Mucosa of descending colon (tissue), 3 donors: ENCODE results near the gene DES. TPM values are rescaled to one million over a fixed set of nuclear protein-coding genes. Genes with fewer than 3 reads are reported as not detected.
A peak's percentile ranks its signal among the peaks of the same experiment; 100 is the strongest.

Experiments used
- ATAC-seq: fragments of 200-7000 bp; cut with Tn5 transposase; one replicate; pipeline ENCODE4 v1.9.1; 2020; ENCODE audit warnings: mild to moderate bottlenecking, moderate library complexity
- DNase-seq, 3 donors: peaks; one replicate each; pipeline ENCODE4 v3.0.0-alpha.2; 2020
- H3K36me3 ChIP-seq: fragments of 200-600 bp; one replicate; pipeline ENCODE4 v1.8.0; 2021; ENCODE audit warnings: low read depth, mild to moderate bottlenecking
- H3K4me1 ChIP-seq: fragments of 200-600 bp; one replicate; pipeline ENCODE4 v1.8.0; 2021; ENCODE audit warnings: low read depth, mild to moderate bottlenecking
- H3K4me3 ChIP-seq: fragments of 200-600 bp; one replicate; pipeline ENCODE4 v1.8.0; 2021; ENCODE audit warnings: mild to moderate bottlenecking
- H3K9me3 ChIP-seq: fragments of 200-600 bp; one replicate; pipeline ENCODE4 v1.8.0; 2021; ENCODE audit warnings: mild to moderate bottlenecking
- intact Hi-C, 2 donors: fragments of 100-400 bp; cut with DNase I in 1 of 2; cut with micrococcal nuclease in 1 of 2; formaldehyde crosslinking; loops; one replicate each; pipeline versions ENCODE4 v1.11.0 to v1.11.1; 2022; cut with DNase I, micrococcal nuclease
- total RNA-seq, 3 donors: library from RNA; stranded (reverse); fragmentation: NEBNext Ultra II Directional in 2 of 3; extraction: Animal tissue kit (Norgen Biotek cat#: 25700) in 2 of 3; gene quantifications; one replicate each; pipeline versions ENCODE4 v1.2.1 to v1.2.4, GENCODE V29; 2021 to 2023
- TF ChIP-seq, protein P1 (sequence below): fragments of 200-600 bp; IDR thresholded peaks from one replicate; pipeline ENCODE4 v1.8.0; 2022; ENCODE audit warnings: antibody characterized with exemption, mild to moderate bottlenecking
- donor health status: DM: no; HTN: no; CAD: no; lungs with moderate emphysema.
- donor health status: DM: no; HTN: no; CAD: no.
- donor health status: DM: no; HTN: yes; CAD: no.

The DES gene
- total RNA-seq, 3 donors from 2014 or later = 65.4 to 4,715 (median 359) TPM

DNA sequence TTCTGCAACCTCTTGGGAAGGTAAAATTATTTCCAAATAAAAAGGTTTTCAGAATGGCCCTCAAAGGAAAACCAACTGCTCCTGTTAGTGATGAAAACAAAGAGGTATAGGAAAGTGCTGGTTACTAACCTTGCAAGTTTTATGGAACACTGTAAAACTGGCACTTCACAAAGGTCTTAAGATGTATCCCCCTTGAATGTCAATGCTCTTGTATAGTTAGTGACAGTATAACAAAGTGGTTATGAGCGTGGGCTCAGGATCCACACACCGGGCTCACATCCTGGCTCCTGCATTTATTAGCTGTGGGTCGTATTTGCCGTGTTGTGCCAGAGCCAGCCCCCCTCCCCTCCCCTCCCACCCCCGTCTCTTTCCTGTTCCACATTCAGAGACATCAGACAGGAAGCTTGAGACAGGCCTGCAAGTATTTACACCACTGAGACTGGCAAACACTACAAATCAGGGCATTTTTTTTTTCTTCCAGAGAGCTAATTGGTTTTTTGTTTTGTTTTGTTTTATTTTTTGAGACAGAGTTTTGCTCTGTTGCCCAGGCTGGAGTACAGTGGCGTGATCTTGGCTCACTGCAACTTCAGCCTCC, 21.2 kb upstream of the DES start:
- TF ChIP-seq, protein P1, sequence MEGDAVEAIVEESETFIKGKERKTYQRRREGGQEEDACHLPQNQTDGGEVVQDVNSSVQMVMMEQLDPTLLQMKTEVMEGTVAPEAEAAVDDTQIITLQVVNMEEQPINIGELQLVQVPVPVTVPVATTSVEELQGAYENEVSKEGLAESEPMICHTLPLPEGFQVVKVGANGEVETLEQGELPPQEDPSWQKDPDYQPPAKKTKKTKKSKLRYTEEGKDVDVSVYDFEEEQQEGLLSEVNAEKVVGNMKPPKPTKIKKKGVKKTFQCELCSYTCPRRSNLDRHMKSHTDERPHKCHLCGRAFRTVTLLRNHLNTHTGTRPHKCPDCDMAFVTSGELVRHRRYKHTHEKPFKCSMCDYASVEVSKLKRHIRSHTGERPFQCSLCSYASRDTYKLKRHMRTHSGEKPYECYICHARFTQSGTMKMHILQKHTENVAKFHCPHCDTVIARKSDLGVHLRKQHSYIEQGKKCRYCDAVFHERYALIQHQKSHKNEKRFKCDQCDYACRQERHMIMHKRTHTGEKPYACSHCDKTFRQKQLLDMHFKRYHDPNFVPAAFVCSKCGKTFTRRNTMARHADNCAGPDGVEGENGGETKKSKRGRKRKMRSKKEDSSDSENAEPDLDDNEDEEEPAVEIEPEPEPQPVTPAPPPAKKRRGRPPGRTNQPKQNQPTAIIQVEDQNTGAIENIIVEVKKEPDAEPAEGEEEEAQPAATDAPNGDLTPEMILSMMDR = no peak
- intact Hi-C loops = no loop called here
- ATAC-seq = no peak
- Histone ChIP-seq H3K4me3 (no peak overlapping the region), H3K36me3 (no peaks in the 10 kb centered on the region), H3K4me1 (peaks cover 14% of the 10 kb centered on the region), H3K9me3 (no peaks in the 10 kb centered on the region)
- no peak for DNase-seq

DNA sequence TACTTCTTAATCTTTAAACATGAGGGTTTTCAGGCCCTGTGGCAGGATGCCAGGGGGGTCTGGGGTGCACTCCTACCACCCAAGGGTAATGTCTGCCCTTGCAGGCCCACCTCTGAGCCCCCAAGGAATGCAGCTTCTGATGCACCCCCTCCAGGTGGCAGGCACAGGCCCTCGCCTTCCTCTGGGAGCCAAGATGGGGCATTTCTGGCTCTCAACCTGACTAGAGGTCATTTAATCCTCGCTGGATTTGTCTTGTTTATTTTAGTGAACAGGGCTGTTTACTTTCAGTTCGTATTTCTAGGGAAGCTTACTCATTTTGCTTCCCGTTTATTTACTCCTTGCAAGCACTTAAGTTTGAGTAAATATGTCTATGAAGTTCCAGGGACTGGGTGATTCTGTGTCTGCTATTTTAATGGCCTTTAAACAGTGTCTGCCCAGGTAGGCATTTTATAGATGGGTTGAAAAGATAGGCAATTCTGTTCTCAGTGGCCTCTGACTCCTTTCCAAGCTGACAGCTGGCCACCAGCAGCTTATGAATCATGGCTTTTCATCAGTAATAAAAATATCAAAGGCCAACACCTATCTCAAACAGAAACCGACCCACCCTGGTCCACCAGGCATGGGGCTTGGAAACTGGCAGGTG, 19.3 kb upstream of the DES start:
- H3K4me1 ChIP-seq = peaks cover 14% of the 10 kb centered on the region
- peak in 2 of 3 donors; percentile 53 to 68 for DNase-seq
- intact Hi-C loops = no loop called here
- TF ChIP-seq, protein P1 = no peak
- H3K4me3 ChIP-seq = no peak overlapping the region
- peak; percentile 87 for ATAC-seq
- no peaks in the 10 kb centered on the region for H3K9me3 ChIP-seq
- no peaks in the 10 kb centered on the region for H3K36me3 ChIP-seq

DNA sequence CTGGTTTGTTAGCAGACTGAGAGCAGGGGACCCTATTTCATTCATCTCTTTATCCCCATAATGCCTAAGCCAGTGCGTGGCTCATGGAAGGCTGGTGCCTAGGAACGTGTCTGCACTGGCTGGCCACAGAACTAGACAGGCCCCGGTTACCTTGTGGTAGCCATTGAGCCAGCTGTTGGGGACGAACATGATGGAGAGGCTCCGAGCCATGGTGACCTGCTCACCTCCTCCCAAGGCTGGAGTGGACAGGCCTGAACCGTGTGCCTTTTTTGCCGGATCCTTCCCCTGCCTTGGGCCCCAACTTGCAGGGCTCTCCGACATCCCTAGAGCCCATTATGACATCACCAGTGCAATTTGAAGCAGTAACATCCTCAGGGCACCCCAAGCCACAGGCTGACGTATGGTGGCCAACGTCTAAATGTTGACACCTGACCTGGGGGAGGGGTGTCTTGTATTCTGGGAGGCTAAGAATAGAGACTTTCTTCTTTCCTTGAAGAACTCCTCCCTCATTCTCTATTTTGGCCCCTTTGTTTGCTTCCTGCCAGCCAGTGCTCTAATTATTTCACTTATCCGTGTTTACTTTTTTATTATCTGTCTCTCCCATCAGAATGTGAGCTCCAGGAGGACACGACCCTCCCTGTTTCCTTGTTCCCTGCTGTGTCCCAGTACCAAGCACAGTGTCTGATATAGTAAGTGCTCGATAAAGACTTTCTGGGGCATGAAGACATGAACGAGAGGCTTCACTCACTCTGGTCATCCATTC, 18.3 kb upstream of the DES start:
- Histone ChIP-seq H3K4me3 (no peak overlapping the region), H3K36me3 (no peaks in the 10 kb centered on the region), H3K9me3 (no peaks in the 10 kb centered on the region), H3K4me1 (peaks cover 14% of the 10 kb centered on the region)
- intact Hi-C loops = loop anchor here (5.0 to 10.0 kb wide), 2 partner anchors 127 to 135 kb away; no protein-coding TSS in a partner anchor
- TF ChIP-seq, protein P1 = no peak
- ATAC-seq = peak; percentile 11
- DNase-seq = no peak

DNA sequence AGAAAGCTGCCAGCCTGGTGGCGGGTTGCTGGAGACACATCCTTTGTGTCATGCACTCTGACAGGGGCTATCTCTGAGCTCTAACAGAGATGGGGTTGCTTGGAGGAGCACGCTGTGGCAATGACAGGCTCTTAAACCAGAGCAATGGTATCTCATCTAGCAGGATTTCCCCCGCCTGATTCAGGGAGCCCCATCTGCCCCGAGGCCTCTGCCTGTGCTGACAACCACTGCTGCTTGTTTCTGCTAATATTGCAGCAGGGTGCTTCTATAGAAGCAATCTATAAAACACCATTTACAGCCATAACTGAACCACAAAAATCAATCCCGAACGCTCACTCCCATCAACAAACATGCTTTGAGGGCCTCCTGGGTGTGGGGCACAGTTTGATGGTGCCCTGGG, 17.6 kb upstream of the DES start:
- no peak overlapping the region for H3K4me3 ChIP-seq
- intact Hi-C loops = loop anchor here (5.0 to 10.0 kb wide), 2 partner anchors 127 to 134 kb away; no protein-coding TSS in a partner anchor
- ATAC-seq = no peak
- peaks cover 14% of the 10 kb centered on the region for H3K4me1 ChIP-seq
- no peaks in the 10 kb centered on the region for H3K36me3 ChIP-seq
- TF ChIP-seq, protein P1 = no peak
- no peak for DNase-seq
- no peaks in the 10 kb centered on the region for H3K9me3 ChIP-seq

DNA sequence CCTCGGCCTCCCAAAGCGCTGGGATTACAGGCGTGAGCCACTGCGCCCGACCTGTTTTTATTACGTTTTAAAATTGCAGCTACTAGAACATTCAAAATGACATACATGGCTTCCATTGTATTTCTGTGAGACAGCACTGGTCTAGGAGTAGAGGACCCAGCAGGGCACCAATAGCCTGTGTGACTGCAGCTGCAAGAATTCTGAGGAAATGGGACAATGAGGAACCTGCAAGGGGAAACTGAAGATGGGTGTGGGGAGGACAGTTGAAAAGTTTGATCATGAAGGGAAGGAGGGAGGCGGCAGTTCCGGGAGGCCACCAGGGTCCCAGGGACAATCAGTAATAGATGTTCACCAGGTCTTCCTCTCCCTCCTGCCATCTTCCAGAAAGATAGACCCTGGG, 16.6 kb upstream of the DES start:
- no peaks in the 10 kb centered on the region for H3K9me3 ChIP-seq
- no peaks in the 10 kb centered on the region for H3K36me3 ChIP-seq
- intact Hi-C loops = loop anchor here (5.0 to 10.0 kb wide), 2 partner anchors 126 to 133 kb away; no protein-coding TSS in a partner anchor
- H3K4me3 ChIP-seq = no peak overlapping the region
- ATAC-seq (no peak), DNase-seq (no peak)
- H3K4me1 ChIP-seq = peaks cover 14% of the 10 kb centered on the region
- TF ChIP-seq, protein P1 = no peak
